ENCODE measurements around the gene NPHS1. TPM values are rescaled to one million over a fixed set of nuclear protein-coding genes. Genes with fewer than 3 reads are reported as not detected.

NPHS1 gene
- total and polyA plus RNA-seq, 2 experiments from 2014 or later = 0.30 to 0.76 TPM

GRCh38 chr19:35860818-35861639 is 8.7 kb upstream of the NPHS1 start:
- no peaks in the 10 kb centered on the region for H3K9me2 ChIP-seq (replicated peaks; ENCODE audit: insufficient read depth)
- no peaks in the 10 kb centered on the region for H3K36me3 ChIP-seq (replicated peaks; ENCODE audit: insufficient read depth, low read depth)
- DNase-seq (ENCODE audit: low spot score) = peak; percentile 71
- H3K4me1 ChIP-seq (ENCODE audit: insufficient read depth) = peaks cover 3% of the 10 kb centered on the region
- H3K4me2 ChIP-seq = peak overlapping the region; percentile 74
- no peak overlapping the region for H3K4me3 ChIP-seq
- H3K27ac ChIP-seq = no peak overlapping the region
- no peaks in the 10 kb centered on the region for H4K20me1 ChIP-seq (ENCODE audit: insufficient read depth, poor library complexity, severe bottlenecking)
- TF ChIP-seq CTCF (IDR thresholded peaks at IDR 0.05; ENCODE audit: poor library complexity) (no peak), EZH2phosphoT487 (IDR thresholded peaks at IDR 0.05; ENCODE audit: low read depth, severe bottlenecking, unreplicated experiment) (no peak), EZH2 (IDR thresholded peaks at IDR 0.05; ENCODE audit: borderline replicate concordance) (peak; percentile 93)
- no peaks in the 10 kb centered on the region for H3K9me3 ChIP-seq (ENCODE audit: low read depth)
- H2AFZ ChIP-seq = no peak overlapping the region
- peaks cover 61% of the 10 kb centered on the region for H3K27me3 ChIP-seq
- no peaks in the 10 kb centered on the region for H3K79me2 ChIP-seq
- WGBS (ENCODE audit: low lambda C conversion rate, missing lambda C conversion rate) = 7% methylated on average over 54 of the region's 55 CpGs

- DNase-seq (ENCODE audit: low spot score) = no peak
- Histone ChIP-seq H3K4me1 (ENCODE audit: insufficient read depth) (peaks cover 7% of the 10 kb centered on the region), H3K27me3 (peaks cover 67% of the 10 kb centered on the region), H3K9me2 (replicated peaks; ENCODE audit: insufficient read depth) (no peaks in the 10 kb centered on the region), H2AFZ (no peak overlapping the region), H3K36me3 (replicated peaks; ENCODE audit: insufficient read depth, low read depth) (no peaks in the 10 kb centered on the region), H4K20me1 (ENCODE audit: insufficient read depth, poor library complexity, severe bottlenecking) (no peaks in the 10 kb centered on the region), H3K27ac (no peak overlapping the region), H3K4me3 (no peak overlapping the region), H3K79me2 (no peaks in the 10 kb centered on the region), H3K4me2 (peak overlapping the region; percentile 74), H3K9me3 (ENCODE audit: low read depth) (no peaks in the 10 kb centered on the region)
- WGBS (ENCODE audit: low lambda C conversion rate, missing lambda C conversion rate) = 12% methylated on average over 19 of the region's 24 CpGs
- TF ChIP-seq EZH2phosphoT487 (IDR thresholded peaks at IDR 0.05; ENCODE audit: low read depth, severe bottlenecking, unreplicated experiment) = no peak
- TF ChIP-seq EZH2 (IDR thresholded peaks at IDR 0.05; ENCODE audit: borderline replicate concordance) = no peak
- no peak for TF ChIP-seq CTCF (IDR thresholded peaks at IDR 0.05; ENCODE audit: poor library complexity)
These were observed 8.1 kb upstream of the NPHS1 start for GRCh38 chr19:35860436-35860817.

GRCh38 chr19:35859414-35859813 is 7.1 kb upstream of the NPHS1 start:
- Histone ChIP-seq H3K4me1 (ENCODE audit: insufficient read depth) (peaks cover 7% of the 10 kb centered on the region), H3K27me3 (peaks cover 71% of the 10 kb centered on the region), H3K4me2 (no peak overlapping the region), H3K9me2 (replicated peaks; ENCODE audit: insufficient read depth) (no peaks in the 10 kb centered on the region), H3K79me2 (no peaks in the 10 kb centered on the region), H3K27ac (no peak overlapping the region), H3K4me3 (no peak overlapping the region), H4K20me1 (ENCODE audit: insufficient read depth, poor library complexity, severe bottlenecking) (no peaks in the 10 kb centered on the region), H3K9me3 (ENCODE audit: low read depth) (no peaks in the 10 kb centered on the region), H2AFZ (no peak overlapping the region), H3K36me3 (replicated peaks; ENCODE audit: insufficient read depth, low read depth) (no peaks in the 10 kb centered on the region)
- TF ChIP-seq CTCF (IDR thresholded peaks at IDR 0.05; ENCODE audit: poor library complexity) (no peak), EZH2phosphoT487 (IDR thresholded peaks at IDR 0.05; ENCODE audit: low read depth, severe bottlenecking, unreplicated experiment) (no peak), EZH2 (IDR thresholded peaks at IDR 0.05; ENCODE audit: borderline replicate concordance) (no peak)
- DNase-seq (ENCODE audit: low spot score) = no peak
- WGBS (ENCODE audit: low lambda C conversion rate, missing lambda C conversion rate) = 90% methylated on average over 4 of the region's 4 CpGs
